ENCODE measurements around the gene SMC1A.

DNA sequence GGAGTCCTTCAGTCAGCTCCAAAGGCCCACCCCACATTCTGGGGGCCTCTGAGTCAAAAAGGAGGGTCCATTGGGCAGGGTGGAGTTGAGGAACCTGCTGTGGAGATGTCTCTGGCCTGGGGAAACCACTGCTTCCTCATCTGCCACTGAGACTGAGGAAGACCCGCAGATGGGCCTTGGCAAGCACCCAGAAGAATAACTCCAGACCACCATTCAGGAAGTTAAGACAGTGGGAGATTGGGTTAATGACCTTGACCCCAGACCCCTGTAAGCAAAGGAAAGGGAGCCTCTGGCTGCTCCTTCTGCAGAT, 19.8 kb upstream of the SMC1A start:
- TF ChIP-seq, protein P1, sequence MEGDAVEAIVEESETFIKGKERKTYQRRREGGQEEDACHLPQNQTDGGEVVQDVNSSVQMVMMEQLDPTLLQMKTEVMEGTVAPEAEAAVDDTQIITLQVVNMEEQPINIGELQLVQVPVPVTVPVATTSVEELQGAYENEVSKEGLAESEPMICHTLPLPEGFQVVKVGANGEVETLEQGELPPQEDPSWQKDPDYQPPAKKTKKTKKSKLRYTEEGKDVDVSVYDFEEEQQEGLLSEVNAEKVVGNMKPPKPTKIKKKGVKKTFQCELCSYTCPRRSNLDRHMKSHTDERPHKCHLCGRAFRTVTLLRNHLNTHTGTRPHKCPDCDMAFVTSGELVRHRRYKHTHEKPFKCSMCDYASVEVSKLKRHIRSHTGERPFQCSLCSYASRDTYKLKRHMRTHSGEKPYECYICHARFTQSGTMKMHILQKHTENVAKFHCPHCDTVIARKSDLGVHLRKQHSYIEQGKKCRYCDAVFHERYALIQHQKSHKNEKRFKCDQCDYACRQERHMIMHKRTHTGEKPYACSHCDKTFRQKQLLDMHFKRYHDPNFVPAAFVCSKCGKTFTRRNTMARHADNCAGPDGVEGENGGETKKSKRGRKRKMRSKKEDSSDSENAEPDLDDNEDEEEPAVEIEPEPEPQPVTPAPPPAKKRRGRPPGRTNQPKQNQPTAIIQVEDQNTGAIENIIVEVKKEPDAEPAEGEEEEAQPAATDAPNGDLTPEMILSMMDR (IDR thresholded peaks at IDR 0.05) = no peak
- TF ChIP-seq SIN3A (IDR thresholded peaks at IDR 0.05; ENCODE audit: borderline replicate concordance, insufficient read depth, low read depth, low read length) = no peak
